ENCODE measurements around the gene CDH22.

GRCh38 chr20:46250772-46251171, 57.5 kb downstream of the CDH22 start:
- TF ChIP-seq CTCF (conservative IDR thresholded peaks at IDR 0.05 in 1 of 2, IDR thresholded peaks at IDR 0.05 in 1 of 2; ENCODE audit: extremely low read depth in 1 of 2, insufficient read depth in 1 of 2, low read depth in 1 of 2, low read length in 2 of 2) (no peak), EZH2 (IDR thresholded peaks at IDR 0.05; ENCODE audit: borderline replicate concordance, low read length) (no peak)

All from mammary epithelial cell (primary cell).